ENCODE data around the gene GOLGA6L24. TPM values are rescaled to one million over a fixed set of nuclear protein-coding genes. Genes with fewer than 3 reads are reported as not detected.

The GOLGA6L24 gene
- total RNA-seq, 1 donor = not detected

Small RNAs within 50 kb of the gene (small RNA-seq; reads per million reads assigned to genes)
- gene AC091304.5 (not detected), gene RN7SL238P (not detected)

Other genes starting within 250 kb of the GOLGA6L24 start
- 39.6 and 41.0 TPM in 2 replicates for gene HERC2, start 35.9 kb downstream of the GOLGA6L24 start, total RNA-seq
- not detected in 2 replicates for gene GOLGA8F, start 20.6 kb upstream of the GOLGA6L24 start, total RNA-seq
- not detected in 2 replicates for gene GOLGA8G, start 174.9 kb upstream of the GOLGA6L24 start, total RNA-seq
- gene GOLGA6L25, start 195.5 kb upstream of the GOLGA6L24 start, total RNA-seq = not detected in 2 replicates

Data from fibroblast of villous mesenchyme (primary cell).